GM12878 (cell line): ENCODE results near the gene HOXC5. TPM values are rescaled to one million over a fixed set of nuclear protein-coding genes. Genes with fewer than 3 reads are reported as not detected.

Source experiments
- ATAC-seq: fragments of 200-7000 bp; cut with Tn5 transposase; 3 replicates; pipeline ENCODE4 v1.9.1; 2020; ENCODE audit warnings: mild to moderate bottlenecking, moderate library complexity
- BruUV-seq: library from RNA; stranded (reverse); fragments of 400-500 nt; replicated peaks from 2 replicates; lab custom pipeline; 2021; lab: Mats Ljungman, UMichigan
- CTCF ChIA-PET: fragments of 300-600 bp; sonication (Branson Sonifier 250); formaldehyde crosslinking; extraction: SDS; loops from one replicate; lab custom pipeline; 2021; ENCODE audit warnings: inconsistent platforms; lab: Yijun Ruan, JAX
- POLR2A ChIA-PET: fragments of 350-600 bp; formaldehyde crosslinking; extraction: SDS; loops from one replicate; lab custom pipeline; 2021; ENCODE audit warnings: inconsistent platforms; lab: Charles Lee
- RAD21 ChIA-PET: fragments of 300-600 bp; sonication (Branson Sonifier 250); formaldehyde crosslinking; loops from one replicate; lab custom pipeline; 2023; ENCODE audit warnings: antibody characterized with exemption; ENCODE audit not compliant: unreplicated experiment; lab: Charles Lee
- SMC1A ChIA-PET: fragments of 300-600 bp; sonication (Branson Sonifier 250); formaldehyde crosslinking; loops from one replicate; lab custom pipeline; 2023; ENCODE audit not compliant: unreplicated experiment, uncharacterized antibody; lab: Charles Lee
- DNase-seq: peaks from one replicate; pipeline ENCODE4 v3.0.0-alpha.2; 2011; ENCODE audit warnings: low read depth, low spot score
- FAIRE-seq: peaks from 3 replicates; lab custom pipeline; 2011; peaks lifted over from hg19 to GRCh38; lab: Jason Lieb, UNC
- H2AFZ ChIP-seq: 2 replicates; pipeline ENCODE4 v1.6.0; 2011; ENCODE audit warnings: low read depth, low read length, control low read depth; ENCODE audit not compliant: control insufficient read depth
- H3K27ac ChIP-seq: 2 replicates; pipeline ENCODE4 v1.5.1; 2011; ENCODE audit warnings: control low read depth; ENCODE audit not compliant: control insufficient read depth, insufficient read depth
- H3K27me3 ChIP-seq, 2 experiments: replicated peaks in 1 of 2; 2 replicates each; pipeline versions ENCODE4 v1.6.0 to v1.6.1; 2011; ENCODE audit warnings: low read length in 1 of 2; ENCODE audit not compliant: control insufficient read depth in 2 of 2, insufficient read depth in 2 of 2
- H3K36me3 ChIP-seq, 2 experiments: 2 replicates each; pipeline ENCODE4 v1.5.1; 2011; ENCODE audit warnings: low read length in 1 of 2; ENCODE audit not compliant: control insufficient read depth in 2 of 2, insufficient read depth in 2 of 2
- H3K4me1 ChIP-seq: 2 replicates; pipeline ENCODE4 v1.6.1; 2011; ENCODE audit warnings: mild to moderate bottlenecking, low read length, moderate library complexity, mixed read lengths; ENCODE audit not compliant: control insufficient read depth, insufficient read depth
- H3K4me2 ChIP-seq: 2 replicates; pipeline ENCODE4 v1.6.0; 2011; ENCODE audit warnings: control low read depth; ENCODE audit not compliant: control insufficient read depth, insufficient read depth
- H3K4me3 ChIP-seq: fragments of 200-600 bp; sonication (generic); 2 replicates; pipeline ENCODE4 v1.5.1; 2016
- H3K79me2 ChIP-seq: 2 replicates; pipeline ENCODE4 v1.6.0; 2011; ENCODE audit warnings: low read length; ENCODE audit not compliant: control insufficient read depth, insufficient read depth
- H3K9ac ChIP-seq: 2 replicates; pipeline ENCODE4 v1.8.0; 2011; ENCODE audit warnings: low read length, control low read depth, mixed read lengths; ENCODE audit not compliant: control insufficient read depth, insufficient read depth
- H3K9me3 ChIP-seq: replicated peaks from 3 replicates; pipeline ENCODE4 v1.5.1; 2011; ENCODE audit warnings: mild to moderate bottlenecking, low read length; ENCODE audit not compliant: control insufficient read depth, insufficient read depth
- H4K20me1 ChIP-seq: 2 replicates; pipeline ENCODE4 v1.6.0; 2011; ENCODE audit not compliant: control insufficient read depth, insufficient read depth
- MXI1 ChIP-seq: fragments of 150-350 bp; IDR thresholded peaks from 2 replicates; pipeline ENCODE4 v1.6.1; 2011; ENCODE audit warnings: low read depth, mild to moderate bottlenecking, inconsistent platforms, low read length, improper control_type of control experiment
- whole genome bisulfite sequencing: methylation state at CpG from one replicate; pipeline ENCODE4 v1.1.6; 2016; ENCODE audit warnings: low lambda C conversion rate; ENCODE audit not compliant: insufficient replicate concordance, insufficient coverage; ENCODE audit errors: missing lambda C conversion rate; 5-methylcytosine and 5-hydroxymethylcytosine counted together
- in situ Hi-C: fragments of 300-500 bp; cut with MboI; formaldehyde crosslinking; loops from 9 replicates; pipeline ENCODE4 v1.14.3; 2018; ENCODE audit warnings: mixed read lengths
- intact Hi-C: fragments of 100-400 bp; cut with micrococcal nuclease; formaldehyde crosslinking; loops from one replicate; pipeline ENCODE4 v1.14.2; 2022; ENCODE audit not compliant: unreplicated experiment
- polyA plus RNA-seq, 11 experiments: library from polyadenylated mRNA; depleted of rRNA in 4 of 11; unstranded in 6 of 11; stranded (reverse) in 5 of 11; fragments of >200 nt; fragmentation: Nextera tagmentation in 4 of 11; fragmentation: Illumina TruSeq in 1 of 11; extraction: Ambion mirVana in 4 of 11; extraction: Trizol in 1 of 11; gene quantifications; 1 replicate in 1 of 11; 2 replicates in 10 of 11; pipeline versions ENCODE4 v1.2.1 to v1.2.3, GENCODE V29; 2011 to 2016; ENCODE audit warnings: inconsistent platforms in 2 of 11, missing spikeins in 2 of 11, low read depth in 1 of 11
- total RNA-seq, 4 experiments: library from RNA; depleted of rRNA in 3 of 4; stranded (reverse); fragments of >200 nt in 3 of 4; fragmentation: Illumina TruSeq in 1 of 4; extraction: Trizol in 1 of 4; gene quantifications; 2 replicates each; pipeline versions ENCODE4 v1.2.1 to v1.2.3, GENCODE V29; 2013 to 2021
- TF ChIP-seq, protein P1 (sequence below): fragments of 450-650 bp; IDR thresholded peaks from 2 replicates; pipeline ENCODE4 v1.6.1; 2016; ENCODE audit warnings: mild to moderate bottlenecking

HOXC5 gene
- total and polyA plus RNA-seq, 10 of the 15 experiments (the other 5 are each of a cell fraction or from before 2014, with no cell fraction given): 0.11 TPM; not detected in 9

DNA sequence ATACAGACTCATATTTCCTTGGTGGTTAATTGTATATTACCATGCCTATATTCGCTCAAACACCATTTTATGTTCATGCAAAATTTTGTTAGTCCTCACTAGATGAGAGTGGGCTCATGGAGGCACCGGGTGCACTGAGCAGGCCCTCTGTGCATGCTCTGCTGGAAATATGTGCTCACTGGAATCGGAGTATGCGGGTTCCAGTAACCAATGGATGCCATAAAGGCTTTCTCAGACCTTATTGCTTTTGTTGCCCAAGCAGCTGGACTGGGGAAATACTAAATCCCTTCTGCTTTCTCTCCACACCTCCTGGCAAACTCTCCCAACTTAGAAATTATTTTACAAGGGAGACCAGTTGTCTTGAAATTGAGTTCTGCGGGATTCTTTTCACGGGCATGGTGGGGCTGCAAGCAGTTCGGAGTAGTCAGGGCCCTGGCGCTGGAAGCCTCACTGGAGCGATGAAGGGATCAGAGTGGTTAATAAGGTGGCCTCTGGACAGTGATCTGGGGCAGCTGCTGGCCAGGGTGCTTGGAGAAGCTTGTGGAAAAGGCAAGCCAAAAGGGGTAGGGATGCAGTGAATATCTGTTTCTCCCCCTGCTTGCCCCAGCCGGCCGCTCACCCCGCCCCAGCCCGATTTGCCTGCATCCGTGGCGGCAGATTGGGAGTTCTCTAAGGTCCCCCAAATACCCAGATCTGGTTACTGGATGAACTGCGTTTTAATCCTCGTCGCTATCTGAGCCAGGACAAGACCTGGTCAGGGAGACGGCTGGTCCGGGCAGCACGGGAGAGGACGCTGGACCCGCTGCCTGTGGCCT is 12.1 kb upstream of the HOXC5 start:
- RAD21 ChIA-PET: interaction anchor here (1.3 to 1.6 kb wide), 2 partner anchors 12 to 170 kb away, joined by 3 to 10 read pairs; partner anchors contain the start of gene HOXC5
- no peak for DNase-seq
- Histone ChIP-seq H4K20me1 (no peaks in the 10 kb centered on the region), H3K36me3 (no peaks in the 10 kb centered on the region), H3K27ac (no peak overlapping the region), H3K27me3 (peaks cover 2 to 3% of the 10 kb centered on the region in 2 experiments), H2AFZ (peak overlapping the region; percentile 75), H3K9me3 (no peaks in the 10 kb centered on the region), H3K4me3 (no peak overlapping the region)
- ATAC-seq: no peak
- intact Hi-C loops: loop anchor here (1.0 kb wide), 1 partner anchor 14 kb away; no protein-coding TSS in a partner anchor
- WGBS: 89% methylated on average over 23 of the region's 23 CpGs
- TF ChIP-seq, protein P1, sequence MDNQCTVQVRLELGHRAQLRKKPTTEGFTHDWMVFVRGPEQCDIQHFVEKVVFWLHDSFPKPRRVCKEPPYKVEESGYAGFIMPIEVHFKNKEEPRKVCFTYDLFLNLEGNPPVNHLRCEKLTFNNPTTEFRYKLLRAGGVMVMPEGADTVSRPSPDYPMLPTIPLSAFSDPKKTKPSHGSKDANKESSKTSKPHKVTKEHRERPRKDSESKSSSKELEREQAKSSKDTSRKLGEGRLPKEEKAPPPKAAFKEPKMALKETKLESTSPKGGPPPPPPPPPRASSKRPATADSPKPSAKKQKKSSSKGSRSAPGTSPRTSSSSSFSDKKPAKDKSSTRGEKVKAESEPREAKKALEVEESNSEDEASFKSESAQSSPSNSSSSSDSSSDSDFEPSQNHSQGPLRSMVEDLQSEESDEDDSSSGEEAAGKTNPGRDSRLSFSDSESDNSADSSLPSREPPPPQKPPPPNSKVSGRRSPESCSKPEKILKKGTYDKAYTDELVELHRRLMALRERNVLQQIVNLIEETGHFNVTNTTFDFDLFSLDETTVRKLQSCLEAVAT: 0 out of 2 replicates have a peak, but pooled peaks have one; percentile 58
- no peak for TF ChIP-seq MXI1
- TF ChIP-seq, all 136 proteins: peak for 1
- no peaks in the 10 kb centered on the region for H3K79me2 ChIP-seq
- H3K9ac ChIP-seq: peak overlapping the region; percentile 31; the same call in 1 of the 2 replicates
- ChIA-PET POLR2A (interaction anchor here (1.1 to 1.2 kb wide), 2 partner anchors 15 to 168 kb away, joined by 3 read pairs; partner anchors contain the start of gene SMUG1), SMC1A (interaction anchor here (1.1 to 2.9 kb wide), 3 partner anchors 14 to 187 kb away, joined by 3 to 9 read pairs (median 4); partner anchors contain the start of gene HOXC4), CTCF (interaction anchor here (0.6 to 13.4 kb wide), 5 partner anchors 11 to 171 kb away, joined by 3 to 343 read pairs (median 18); partner anchors contain the start of genes HOXC5, HOXC8 and SMUG1)
- in situ Hi-C loops: loop anchor here (10.0 kb wide), 2 partner anchors 174 to 344 kb away; partner anchors contain the start of gene GPR84
- peak overlapping the region; percentile 71 for H3K4me2 ChIP-seq
- H3K4me1 ChIP-seq: peaks cover 21% of the 10 kb centered on the region
- FAIRE-seq: no peak
- BruUV-seq: no TSS peak
